ENCODE results near the gene PPP4R1.

Gene PPP4R1

GRCh38 chr18:9596843-9597526 is 17.4 kb downstream of the PPP4R1 start:
- TF ChIP-seq REST (IDR thresholded peaks at IDR 0.05; ENCODE audit: insufficient read depth in 1 of 2, low read depth in 2 of 2, low read length in 2 of 2), result no peak
- no peak for TF ChIP-seq SIN3A (IDR thresholded peaks at IDR 0.05; ENCODE audit: borderline replicate concordance, insufficient read depth, low read length)
- TF ChIP-seq FOXP2 (optimal IDR thresholded peaks at IDR 0.05; ENCODE audit: borderline replicate concordance, extremely low read depth, extremely low read length, insufficient read depth), result no peak

- no peak for TF ChIP-seq POLR2AphosphoS5 (IDR thresholded peaks at IDR 0.05; ENCODE audit: low read depth, low read length)
- TF ChIP-seq TAF1 (IDR thresholded peaks at IDR 0.05; ENCODE audit: borderline replicate concordance, insufficient read depth, low read length), result no peak
- TF ChIP-seq FOXP2 (optimal IDR thresholded peaks at IDR 0.05; ENCODE audit: borderline replicate concordance, extremely low read depth, extremely low read length, insufficient read depth), result no peak
- TF ChIP-seq REST (IDR thresholded peaks at IDR 0.05; ENCODE audit: insufficient read depth in 1 of 2, low read depth in 2 of 2, low read length in 2 of 2), result no peak
- TF ChIP-seq SIN3A (IDR thresholded peaks at IDR 0.05; ENCODE audit: borderline replicate concordance, insufficient read depth, low read length), result no peak
Observed at GRCh38 chr18:9596226-9596625, 18.1 kb downstream of the PPP4R1 start.

DNA sequence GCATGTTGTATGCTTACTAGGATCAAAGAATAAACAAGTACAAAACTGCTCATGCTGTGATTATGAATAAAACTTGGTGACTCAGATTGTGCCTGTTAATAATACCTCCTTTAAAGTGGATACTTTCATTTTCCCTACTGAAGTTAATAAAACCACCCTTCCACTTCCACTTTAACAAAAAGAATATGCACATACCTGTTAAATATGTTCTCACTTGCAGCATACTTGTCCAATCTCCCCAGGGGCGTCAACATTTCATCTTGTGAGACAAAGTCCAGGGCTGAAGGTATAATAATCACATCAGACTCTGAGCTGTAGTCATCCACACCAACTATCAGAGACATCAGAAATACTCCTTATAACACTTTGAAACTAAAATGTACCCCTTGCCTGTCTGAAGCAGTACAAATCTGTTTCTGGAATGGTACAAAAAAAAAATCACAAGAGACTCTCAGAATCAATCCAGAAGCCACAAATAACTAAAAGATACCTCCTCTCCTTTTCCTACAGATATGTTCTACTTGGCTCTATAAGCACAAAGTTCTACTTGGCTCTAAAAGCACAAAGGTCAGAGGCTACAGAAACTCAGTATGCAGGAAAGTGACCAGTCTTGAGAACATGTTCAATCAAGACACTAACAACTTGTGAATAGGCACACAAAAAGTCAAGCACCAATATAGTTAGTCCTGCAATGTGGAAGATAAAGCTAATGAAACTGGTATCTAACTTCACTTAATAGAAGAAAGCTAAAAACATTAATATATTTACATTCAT is 19.3 kb downstream of the PPP4R1 start:
- TF ChIP-seq REST (IDR thresholded peaks at IDR 0.05; ENCODE audit: insufficient read depth in 1 of 2, low read depth in 2 of 2, low read length in 2 of 2) (no peak), FOXP2 (optimal IDR thresholded peaks at IDR 0.05; ENCODE audit: borderline replicate concordance, extremely low read depth, extremely low read length, insufficient read depth) (no peak), TAF1 (IDR thresholded peaks at IDR 0.05; ENCODE audit: borderline replicate concordance, insufficient read depth, low read length) (no peak), POLR2AphosphoS5 (IDR thresholded peaks at IDR 0.05; ENCODE audit: low read depth, low read length) (no peak), SIN3A (IDR thresholded peaks at IDR 0.05; ENCODE audit: borderline replicate concordance, insufficient read depth, low read length) (no peak)

- TF ChIP-seq POLR2AphosphoS5 (IDR thresholded peaks at IDR 0.05; ENCODE audit: low read depth, low read length) (no peak), SIN3A (IDR thresholded peaks at IDR 0.05; ENCODE audit: borderline replicate concordance, insufficient read depth, low read length) (no peak), TAF1 (IDR thresholded peaks at IDR 0.05; ENCODE audit: borderline replicate concordance, insufficient read depth, low read length) (no peak), FOXP2 (optimal IDR thresholded peaks at IDR 0.05; ENCODE audit: borderline replicate concordance, extremely low read depth, extremely low read length, insufficient read depth) (no peak), REST (IDR thresholded peaks at IDR 0.05; ENCODE audit: insufficient read depth in 1 of 2, low read depth in 2 of 2, low read length in 2 of 2) (no peak)
Observed at GRCh38 chr18:9587924-9588323, 26.4 kb downstream of the PPP4R1 start.

Data from PFSK-1 (cell line).